ENCODE measurements around the gene RAE1.

RAE1 gene

DNA sequence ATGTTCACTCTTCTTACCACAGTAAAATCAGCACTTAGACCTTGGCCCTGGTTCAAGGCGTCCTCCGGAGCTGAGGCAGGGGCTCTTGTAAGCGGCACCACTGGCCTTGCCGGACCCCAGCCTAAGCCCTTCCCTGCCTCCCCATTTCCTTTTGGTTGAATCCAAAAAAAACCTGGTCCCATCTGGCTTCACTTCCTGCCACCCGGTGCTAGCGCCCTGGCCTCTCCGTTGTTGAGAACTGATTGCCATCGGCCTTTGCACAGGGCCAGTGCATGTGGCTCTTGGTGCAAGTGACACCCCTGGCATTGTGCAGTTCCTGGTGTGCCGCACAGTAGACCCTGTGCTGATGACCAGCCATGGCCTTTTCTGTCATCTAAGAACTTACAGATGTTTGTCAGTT is 21.1 kb downstream of the RAE1 start:
- H3K4me1 ChIP-seq (ENCODE audit: insufficient read depth, low read length) = peaks cover 9% of the 10 kb centered on the region
- peaks cover 65% of the 10 kb centered on the region for H3K36me3 ChIP-seq (ENCODE audit: insufficient read depth, low read length)
- H3K9ac ChIP-seq (ENCODE audit: low read depth, low read length) = no peak overlapping the region
- H3K9me3 ChIP-seq (ENCODE audit: control insufficient read depth, insufficient read depth, low read length) = no peaks in the 10 kb centered on the region

DNA sequence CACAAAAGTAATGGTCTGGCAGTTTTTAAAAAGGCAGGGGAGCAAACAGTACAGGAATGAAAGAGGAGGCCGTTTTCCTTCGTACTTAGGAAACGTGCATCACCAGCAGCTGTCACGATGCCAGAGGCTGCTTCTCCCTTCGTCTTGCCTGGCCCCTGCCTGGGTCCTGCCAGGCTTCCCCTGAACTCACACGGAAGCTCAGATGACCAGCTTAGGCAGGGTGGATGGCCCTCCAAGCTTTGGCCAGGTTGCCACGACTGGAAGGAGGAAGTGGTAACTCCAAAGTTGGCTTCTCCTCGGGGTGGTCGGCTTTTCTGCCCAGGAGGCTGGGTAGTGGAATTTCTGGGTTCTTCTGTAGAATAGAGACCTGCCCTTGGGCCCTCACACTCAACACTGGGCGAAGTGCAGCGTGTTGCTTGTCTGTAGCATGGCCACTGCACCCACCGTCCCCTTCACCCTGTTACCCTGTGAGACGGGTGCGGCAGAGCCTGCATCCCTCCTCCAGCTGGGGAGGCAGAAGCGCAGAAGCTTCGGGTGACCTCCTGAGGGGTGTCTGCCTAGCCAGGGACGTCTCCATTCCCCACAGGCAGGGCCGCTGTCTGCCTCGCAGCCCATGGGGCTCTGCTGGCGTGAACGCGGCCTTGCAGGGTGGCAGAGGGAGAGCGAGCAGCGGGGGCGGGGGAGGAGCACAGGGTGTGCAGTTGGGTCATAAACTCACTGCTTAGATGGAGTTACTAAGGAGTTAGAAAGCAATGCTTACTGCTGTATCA is 21.7 kb downstream of the RAE1 start:
- Histone ChIP-seq H3K4me1 (ENCODE audit: insufficient read depth, low read length) (peaks cover 9% of the 10 kb centered on the region), H3K9me3 (ENCODE audit: control insufficient read depth, insufficient read depth, low read length) (no peaks in the 10 kb centered on the region), H3K9ac (ENCODE audit: low read depth, low read length) (no peak overlapping the region), H3K36me3 (ENCODE audit: insufficient read depth, low read length) (peaks cover 65% of the 10 kb centered on the region)

DNA sequence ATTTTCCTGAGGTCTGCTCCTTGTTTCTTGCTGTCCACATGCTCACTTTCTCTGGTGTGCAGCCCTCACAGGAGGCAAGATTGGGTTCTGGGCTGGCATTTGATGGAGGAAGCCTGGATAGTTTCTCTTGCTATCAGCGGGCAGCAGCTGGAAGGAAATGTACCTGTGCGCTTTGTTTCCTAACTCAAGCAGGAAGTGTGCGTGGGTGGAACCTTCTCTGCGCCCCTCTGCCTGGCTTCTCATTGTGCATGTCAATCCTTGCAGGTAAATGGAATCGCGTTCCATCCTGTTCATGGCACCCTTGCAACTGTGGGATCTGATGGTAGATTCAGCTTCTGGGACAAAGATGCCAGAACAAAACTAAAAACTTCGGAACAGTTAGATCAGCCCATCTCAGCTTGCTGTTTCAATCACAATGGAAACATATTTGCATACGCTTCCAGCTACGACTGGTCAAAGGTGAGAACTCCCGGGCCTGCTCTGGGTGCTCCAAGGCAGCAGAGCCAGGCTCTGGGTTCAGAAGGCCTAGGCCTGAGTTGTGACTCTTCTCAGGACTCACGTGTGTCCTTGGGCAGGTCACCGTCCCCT is 23.4 kb downstream of the RAE1 start:
- Histone ChIP-seq H3K9ac (ENCODE audit: low read depth, low read length) (no peak overlapping the region), H3K9me3 (ENCODE audit: control insufficient read depth, insufficient read depth, low read length) (no peaks in the 10 kb centered on the region), H3K4me1 (ENCODE audit: insufficient read depth, low read length) (peaks cover 9% of the 10 kb centered on the region), H3K36me3 (ENCODE audit: insufficient read depth, low read length) (peaks cover 59% of the 10 kb centered on the region)

DNA sequence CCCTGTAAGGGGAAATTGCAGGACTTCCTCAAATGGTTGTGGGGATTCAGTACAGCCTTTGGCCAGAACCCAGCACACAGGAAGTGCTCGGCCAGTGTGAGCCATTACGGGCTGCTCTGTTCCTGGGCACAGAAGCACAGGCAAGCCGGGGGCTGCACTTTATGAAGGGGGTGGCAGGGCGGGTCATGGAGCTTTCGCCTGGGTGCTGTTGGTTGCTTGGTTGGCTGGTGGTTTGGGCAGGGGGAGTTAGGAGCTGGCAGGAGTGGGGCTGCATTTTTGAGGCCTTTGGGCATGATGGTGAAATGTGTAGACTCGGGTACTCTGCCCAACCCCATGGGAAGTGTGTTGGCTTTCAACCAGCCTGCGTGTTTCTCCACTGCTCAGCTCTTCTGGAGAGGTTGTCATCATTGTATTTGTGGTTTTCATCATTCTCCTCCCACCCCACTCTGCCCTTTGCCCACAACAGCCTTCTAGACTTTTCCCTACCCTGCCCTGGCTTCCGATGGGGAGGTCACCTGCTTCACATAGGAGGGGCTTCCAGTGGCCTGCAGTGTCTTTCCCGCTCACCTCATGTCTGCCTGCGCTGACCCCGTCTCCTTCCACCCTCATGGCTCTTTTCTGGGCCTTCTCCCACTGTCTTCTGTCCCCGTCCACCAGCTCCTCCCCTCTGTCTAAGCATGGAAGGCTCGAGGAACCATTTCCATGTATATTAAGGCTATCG is 24.0 kb downstream of the RAE1 start:
- Histone ChIP-seq H3K36me3 (ENCODE audit: insufficient read depth, low read length) (peaks cover 52% of the 10 kb centered on the region), H3K9ac (ENCODE audit: low read depth, low read length) (no peak overlapping the region), H3K4me1 (ENCODE audit: insufficient read depth, low read length) (peaks cover 9% of the 10 kb centered on the region), H3K9me3 (ENCODE audit: control insufficient read depth, insufficient read depth, low read length) (no peaks in the 10 kb centered on the region)

DNA sequence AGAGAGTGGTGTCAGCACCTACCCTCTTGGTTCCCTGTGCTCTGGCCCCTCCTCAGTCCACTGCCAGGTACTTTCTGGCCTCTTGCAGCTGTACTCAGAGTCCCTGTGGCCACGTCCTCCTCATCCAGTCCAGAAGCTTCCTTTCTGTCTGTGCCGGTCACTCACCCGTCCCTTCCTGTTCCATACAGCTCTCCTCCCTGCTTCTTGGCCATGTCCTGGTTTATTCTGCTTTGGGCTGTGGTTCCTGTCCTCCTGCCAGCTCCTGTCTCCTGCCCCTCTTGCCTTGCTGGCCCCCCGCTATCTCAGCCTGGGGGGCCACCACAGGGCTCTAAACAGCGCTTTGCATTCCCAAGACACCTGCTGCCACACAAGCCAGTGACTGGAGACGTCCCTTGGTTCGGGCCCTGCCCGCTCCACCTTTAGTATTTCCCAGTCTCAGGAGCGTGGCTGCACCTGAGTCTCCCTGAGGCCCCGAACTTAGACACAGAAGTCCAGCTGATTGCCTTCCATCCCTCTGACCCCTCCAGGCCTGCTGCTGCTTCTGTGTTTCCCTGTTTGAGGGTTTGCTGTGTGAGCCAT is 24.7 kb downstream of the RAE1 start:
- peaks cover 47% of the 10 kb centered on the region for H3K36me3 ChIP-seq (ENCODE audit: insufficient read depth, low read length)
- no peak overlapping the region for H3K9ac ChIP-seq (ENCODE audit: low read depth, low read length)
- peaks cover 9% of the 10 kb centered on the region for H3K4me1 ChIP-seq (ENCODE audit: insufficient read depth, low read length)
- H3K9me3 ChIP-seq (ENCODE audit: control insufficient read depth, insufficient read depth, low read length) = no peaks in the 10 kb centered on the region

DNA sequence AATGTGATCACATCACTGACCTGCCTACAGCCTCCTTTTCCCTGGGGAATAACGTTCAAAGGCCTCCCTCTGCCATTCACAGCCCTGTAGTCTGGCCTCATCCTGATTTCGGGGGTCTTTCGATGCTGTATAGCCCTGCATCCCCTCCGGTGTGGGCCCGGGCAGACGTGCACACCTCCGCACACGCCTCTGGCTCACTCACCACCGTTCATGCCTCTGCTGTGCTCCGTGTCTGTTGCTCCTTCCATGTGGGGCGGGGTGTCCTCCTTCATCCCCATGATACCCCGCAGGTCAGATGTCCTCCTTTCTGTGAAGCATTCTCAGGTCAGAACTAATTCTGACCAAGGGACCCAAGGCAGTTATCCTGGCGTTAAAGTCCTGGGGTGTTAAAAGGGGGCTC is 26.3 kb downstream of the RAE1 start:
- Histone ChIP-seq H3K9ac (ENCODE audit: low read depth, low read length) (no peak overlapping the region), H3K36me3 (ENCODE audit: insufficient read depth, low read length) (peaks cover 34% of the 10 kb centered on the region), H3K4me1 (ENCODE audit: insufficient read depth, low read length) (peaks cover 9% of the 10 kb centered on the region), H3K9me3 (ENCODE audit: control insufficient read depth, insufficient read depth, low read length) (no peaks in the 10 kb centered on the region)

DNA sequence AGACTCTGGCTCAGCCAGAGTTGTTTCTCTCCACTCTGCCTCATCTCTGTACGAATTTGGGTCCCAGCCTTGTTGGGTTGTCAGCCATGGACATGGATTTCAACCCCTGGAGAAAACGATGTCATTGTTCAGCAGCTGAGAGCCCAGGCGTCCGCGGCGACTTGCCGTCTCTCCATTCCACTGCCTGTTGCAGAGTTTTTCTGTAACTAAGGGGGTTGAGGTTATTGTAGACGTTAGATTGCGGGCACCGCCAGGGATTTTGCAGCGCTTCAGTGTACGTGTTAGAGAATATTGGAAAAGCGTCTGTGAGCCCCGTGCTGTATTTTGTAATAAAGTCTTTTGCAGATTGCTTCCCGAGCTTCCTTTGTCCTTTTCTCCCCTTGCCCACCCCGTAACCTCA is 27.1 kb downstream of the RAE1 start:
- no peaks in the 10 kb centered on the region for H3K9me3 ChIP-seq (ENCODE audit: control insufficient read depth, insufficient read depth, low read length)
- peaks cover 9% of the 10 kb centered on the region for H3K4me1 ChIP-seq (ENCODE audit: insufficient read depth, low read length)
- H3K9ac ChIP-seq (ENCODE audit: low read depth, low read length) = no peak overlapping the region
- H3K36me3 ChIP-seq (ENCODE audit: insufficient read depth, low read length) = peaks cover 29% of the 10 kb centered on the region

DNA sequence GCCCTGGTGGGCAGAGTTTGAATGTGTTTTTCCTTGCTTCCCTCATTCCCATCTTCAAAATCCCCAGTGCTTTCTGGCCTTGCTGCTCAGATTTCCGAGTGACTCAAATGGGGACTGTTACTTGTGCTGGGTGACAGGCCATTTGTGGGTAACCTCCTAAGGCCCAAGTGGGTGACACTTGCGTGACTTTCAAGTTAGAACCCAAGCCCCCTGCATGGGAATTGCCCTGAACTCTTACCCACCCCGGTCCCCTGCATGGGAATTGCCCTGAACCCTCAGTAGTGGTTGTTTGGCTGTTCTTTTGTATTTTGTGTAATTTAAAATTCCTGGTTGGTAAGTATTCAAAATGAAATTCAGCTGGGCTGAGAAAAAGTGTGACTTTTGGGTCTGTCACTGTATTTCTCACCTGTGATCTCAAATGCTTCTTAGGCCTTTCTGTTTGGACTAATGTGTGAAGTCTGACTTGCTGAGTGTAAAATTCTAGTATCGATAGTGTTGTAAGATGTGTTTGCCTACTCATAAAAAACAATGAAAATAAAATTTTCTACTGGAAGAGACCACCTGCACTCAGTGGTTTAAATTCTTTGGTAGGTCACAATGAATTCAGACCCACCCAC is 27.7 kb downstream of the RAE1 start:
- Histone ChIP-seq H3K9me3 (ENCODE audit: control insufficient read depth, insufficient read depth, low read length) (no peaks in the 10 kb centered on the region), H3K36me3 (ENCODE audit: insufficient read depth, low read length) (peaks cover 25% of the 10 kb centered on the region), H3K4me1 (ENCODE audit: insufficient read depth, low read length) (peaks cover 9% of the 10 kb centered on the region), H3K9ac (ENCODE audit: low read depth, low read length) (no peak overlapping the region)

DNA sequence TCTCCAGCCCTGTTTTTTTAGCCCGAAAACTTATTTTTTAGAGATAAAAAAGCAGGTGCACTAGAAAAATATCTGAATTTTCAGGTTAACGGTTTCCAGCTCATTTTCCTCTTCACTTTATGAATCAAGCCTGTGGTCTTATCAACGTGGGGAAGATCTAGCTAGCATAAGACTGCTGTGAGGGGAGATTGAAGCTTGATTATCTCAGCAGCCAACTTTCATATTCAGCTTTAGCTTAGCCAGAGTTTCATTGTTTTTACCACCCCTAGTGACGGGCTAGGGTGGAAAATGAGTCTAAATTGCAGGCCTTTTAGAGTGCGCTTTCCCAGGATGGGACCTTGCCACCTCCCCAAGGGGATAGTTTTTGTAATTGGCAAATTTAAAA is 28.2 kb downstream of the RAE1 start:
- Histone ChIP-seq H3K9me3 (ENCODE audit: control insufficient read depth, insufficient read depth, low read length) (no peaks in the 10 kb centered on the region), H3K36me3 (ENCODE audit: insufficient read depth, low read length) (peaks cover 21% of the 10 kb centered on the region), H3K4me1 (ENCODE audit: insufficient read depth, low read length) (peaks cover 7% of the 10 kb centered on the region), H3K9ac (ENCODE audit: low read depth, low read length) (no peak overlapping the region)

DNA sequence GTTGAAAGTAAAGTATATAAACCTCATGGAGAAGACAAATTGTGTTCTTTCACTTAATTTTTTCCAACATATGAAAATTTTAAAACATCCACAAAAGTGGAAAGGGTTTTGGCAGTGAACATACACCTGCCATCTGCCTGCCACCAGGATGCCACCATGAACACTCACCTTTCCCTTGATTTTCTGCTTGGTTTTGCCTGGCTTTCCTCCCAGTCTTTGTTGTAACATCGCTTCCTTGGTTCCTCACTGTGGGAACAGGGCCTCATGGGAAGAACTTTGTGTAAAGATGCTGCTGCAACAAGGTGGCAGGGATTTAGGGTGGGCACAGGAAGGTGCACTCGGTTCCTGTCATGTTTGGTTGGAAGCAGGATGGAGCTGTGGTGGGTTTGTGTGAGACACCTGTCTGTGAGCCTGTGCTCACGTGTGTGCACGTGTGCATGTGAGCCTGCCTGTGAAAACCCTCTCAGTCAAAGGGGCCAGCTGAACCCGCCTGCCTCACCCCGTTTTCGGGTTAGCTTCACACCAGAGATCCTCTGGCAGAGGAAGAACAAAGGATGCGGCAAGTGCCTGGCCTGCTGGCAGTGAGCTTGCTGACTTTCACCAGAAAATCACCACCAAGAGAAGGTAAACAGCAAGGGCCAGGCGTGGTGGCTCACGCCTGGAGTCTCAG is 29.2 kb downstream of the RAE1 start:
- no peak overlapping the region for H3K9ac ChIP-seq (ENCODE audit: low read depth, low read length)
- H3K9me3 ChIP-seq (ENCODE audit: control insufficient read depth, insufficient read depth, low read length) = no peaks in the 10 kb centered on the region
- H3K36me3 ChIP-seq (ENCODE audit: insufficient read depth, low read length) = peaks cover 15% of the 10 kb centered on the region
- no peaks in the 10 kb centered on the region for H3K4me1 ChIP-seq (ENCODE audit: insufficient read depth, low read length)

DNA sequence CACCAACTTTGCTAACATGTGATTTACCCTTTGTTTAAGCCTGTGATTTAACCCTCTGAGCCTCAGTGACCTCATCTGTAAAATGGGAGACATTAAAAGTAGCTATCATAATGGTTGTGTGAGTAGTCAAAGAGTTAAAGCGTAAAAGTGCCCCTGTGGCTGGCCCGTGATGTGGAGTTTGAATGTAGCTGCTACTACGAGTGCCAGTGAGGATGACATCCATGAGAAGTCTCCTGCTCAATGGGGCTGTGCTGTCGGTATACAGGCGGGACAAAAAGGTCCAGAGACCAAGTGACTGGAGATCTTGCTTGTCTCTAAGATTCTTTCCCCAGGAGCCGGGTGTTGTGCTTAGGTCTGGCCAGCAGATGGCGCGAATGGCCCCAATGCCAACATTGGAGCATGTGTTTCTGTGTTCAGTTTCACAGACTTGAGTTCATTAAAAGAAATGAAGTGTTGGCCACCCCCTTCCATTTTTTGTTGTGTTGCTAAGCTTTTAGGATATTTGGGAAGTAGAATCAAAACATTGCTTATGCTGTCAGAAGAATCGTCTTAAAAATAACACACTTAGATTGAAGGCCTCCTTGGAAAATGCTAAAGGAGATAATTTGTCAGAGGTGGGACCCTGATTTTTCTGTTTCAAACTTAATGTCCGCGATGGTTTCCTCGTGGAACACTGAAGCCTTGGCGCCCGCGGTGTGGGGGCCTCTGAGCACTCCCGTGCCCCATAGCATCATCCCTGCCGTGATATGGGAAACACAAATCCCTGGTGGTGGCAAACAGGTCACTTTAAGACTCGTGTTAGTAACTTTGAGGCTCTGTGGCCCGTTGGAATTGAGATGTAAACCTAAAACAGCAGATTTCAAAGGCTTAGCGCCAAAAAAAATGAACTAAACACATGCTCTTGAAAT is 30.8 kb downstream of the RAE1 start:
- peaks cover 8% of the 10 kb centered on the region; the same call in 1 of the 2 replicates for H3K36me3 ChIP-seq (ENCODE audit: insufficient read depth, low read length)
- no peaks in the 10 kb centered on the region for H3K4me1 ChIP-seq (ENCODE audit: insufficient read depth, low read length)
- H3K9ac ChIP-seq (ENCODE audit: low read depth, low read length) = no peak overlapping the region
- no peaks in the 10 kb centered on the region for H3K9me3 ChIP-seq (ENCODE audit: control insufficient read depth, insufficient read depth, low read length)

DNA sequence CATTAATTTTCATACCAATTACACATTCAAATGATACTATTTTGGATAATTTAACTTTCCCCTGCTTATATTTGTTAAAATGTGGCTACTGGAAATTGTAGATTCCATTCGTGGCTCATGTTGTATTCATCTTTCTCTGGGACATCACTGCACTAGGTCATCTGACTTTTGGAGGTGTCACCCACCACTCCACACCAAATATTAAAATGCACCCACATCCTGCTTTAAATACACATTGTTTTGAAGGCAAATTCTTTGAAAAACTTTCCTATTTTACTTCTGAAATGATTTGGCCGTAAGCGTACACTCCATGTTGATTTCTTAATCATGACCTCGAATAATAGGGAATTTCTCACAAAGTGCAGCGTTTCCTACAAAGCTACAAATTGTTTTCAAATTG is 31.5 kb downstream of the RAE1 start:
- 0 out of 2 replicates have a peak, but pooled peaks cover 1% of the 10 kb centered on the region for H3K36me3 ChIP-seq (ENCODE audit: insufficient read depth, low read length)
- H3K9me3 ChIP-seq (ENCODE audit: control insufficient read depth, insufficient read depth, low read length) = no peaks in the 10 kb centered on the region
- H3K4me1 ChIP-seq (ENCODE audit: insufficient read depth, low read length) = no peaks in the 10 kb centered on the region
- no peak overlapping the region for H3K9ac ChIP-seq (ENCODE audit: low read depth, low read length)

Data from ES-I3 (cell line).